ENCODE results near the gene SLC34A3.

SLC34A3 gene

GRCh38 chr9:137213160-137214060 is 17.3 kb upstream of the SLC34A3 start:
- TF ChIP-seq TAF1 (IDR thresholded peaks at IDR 0.05; ENCODE audit: borderline replicate concordance, insufficient read depth, low read length), result no peak
- TF ChIP-seq, protein P1, sequence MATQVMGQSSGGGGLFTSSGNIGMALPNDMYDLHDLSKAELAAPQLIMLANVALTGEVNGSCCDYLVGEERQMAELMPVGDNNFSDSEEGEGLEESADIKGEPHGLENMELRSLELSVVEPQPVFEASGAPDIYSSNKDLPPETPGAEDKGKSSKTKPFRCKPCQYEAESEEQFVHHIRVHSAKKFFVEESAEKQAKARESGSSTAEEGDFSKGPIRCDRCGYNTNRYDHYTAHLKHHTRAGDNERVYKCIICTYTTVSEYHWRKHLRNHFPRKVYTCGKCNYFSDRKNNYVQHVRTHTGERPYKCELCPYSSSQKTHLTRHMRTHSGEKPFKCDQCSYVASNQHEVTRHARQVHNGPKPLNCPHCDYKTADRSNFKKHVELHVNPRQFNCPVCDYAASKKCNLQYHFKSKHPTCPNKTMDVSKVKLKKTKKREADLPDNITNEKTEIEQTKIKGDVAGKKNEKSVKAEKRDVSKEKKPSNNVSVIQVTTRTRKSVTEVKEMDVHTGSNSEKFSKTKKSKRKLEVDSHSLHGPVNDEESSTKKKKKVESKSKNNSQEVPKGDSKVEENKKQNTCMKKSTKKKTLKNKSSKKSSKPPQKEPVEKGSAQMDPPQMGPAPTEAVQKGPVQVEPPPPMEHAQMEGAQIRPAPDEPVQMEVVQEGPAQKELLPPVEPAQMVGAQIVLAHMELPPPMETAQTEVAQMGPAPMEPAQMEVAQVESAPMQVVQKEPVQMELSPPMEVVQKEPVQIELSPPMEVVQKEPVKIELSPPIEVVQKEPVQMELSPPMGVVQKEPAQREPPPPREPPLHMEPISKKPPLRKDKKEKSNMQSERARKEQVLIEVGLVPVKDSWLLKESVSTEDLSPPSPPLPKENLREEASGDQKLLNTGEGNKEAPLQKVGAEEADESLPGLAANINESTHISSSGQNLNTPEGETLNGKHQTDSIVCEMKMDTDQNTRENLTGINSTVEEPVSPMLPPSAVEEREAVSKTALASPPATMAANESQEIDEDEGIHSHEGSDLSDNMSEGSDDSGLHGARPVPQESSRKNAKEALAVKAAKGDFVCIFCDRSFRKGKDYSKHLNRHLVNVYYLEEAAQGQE (IDR thresholded peaks at IDR 0.05; ENCODE audit: insufficient read depth in 1 of 2, low read depth in 2 of 2, low read length in 2 of 2), result no peak
- TF ChIP-seq FOXP2 (optimal IDR thresholded peaks at IDR 0.05; ENCODE audit: borderline replicate concordance, extremely low read depth, extremely low read length, insufficient read depth), result no peak
- TF ChIP-seq SIN3A (IDR thresholded peaks at IDR 0.05; ENCODE audit: borderline replicate concordance, insufficient read depth, low read length), result no peak
- no peak for TF ChIP-seq POLR2AphosphoS5 (IDR thresholded peaks at IDR 0.05; ENCODE audit: low read depth, low read length)

DNA sequence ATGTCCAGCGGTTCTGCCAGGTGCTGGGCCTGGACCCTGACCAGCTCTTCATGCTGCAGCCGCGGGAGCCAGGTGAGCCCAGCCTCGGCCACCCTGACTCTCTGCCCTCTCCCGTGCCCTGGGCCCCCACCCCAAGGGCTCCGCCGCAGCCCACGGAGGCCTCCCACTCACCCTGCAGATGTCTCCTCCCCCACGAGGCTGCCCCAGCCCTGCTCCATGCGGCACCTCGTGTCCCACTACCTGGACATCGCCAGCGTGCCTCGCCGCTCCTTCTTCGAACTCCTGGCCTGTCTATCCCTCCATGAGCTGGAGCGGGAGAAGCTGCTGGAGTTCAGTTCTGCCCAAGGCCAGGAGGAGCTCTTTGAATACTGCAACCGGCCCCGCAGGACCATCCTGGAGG is 16.1 kb upstream of the SLC34A3 start:
- no peak for TF ChIP-seq SIN3A (IDR thresholded peaks at IDR 0.05; ENCODE audit: borderline replicate concordance, insufficient read depth, low read length)

DNA sequence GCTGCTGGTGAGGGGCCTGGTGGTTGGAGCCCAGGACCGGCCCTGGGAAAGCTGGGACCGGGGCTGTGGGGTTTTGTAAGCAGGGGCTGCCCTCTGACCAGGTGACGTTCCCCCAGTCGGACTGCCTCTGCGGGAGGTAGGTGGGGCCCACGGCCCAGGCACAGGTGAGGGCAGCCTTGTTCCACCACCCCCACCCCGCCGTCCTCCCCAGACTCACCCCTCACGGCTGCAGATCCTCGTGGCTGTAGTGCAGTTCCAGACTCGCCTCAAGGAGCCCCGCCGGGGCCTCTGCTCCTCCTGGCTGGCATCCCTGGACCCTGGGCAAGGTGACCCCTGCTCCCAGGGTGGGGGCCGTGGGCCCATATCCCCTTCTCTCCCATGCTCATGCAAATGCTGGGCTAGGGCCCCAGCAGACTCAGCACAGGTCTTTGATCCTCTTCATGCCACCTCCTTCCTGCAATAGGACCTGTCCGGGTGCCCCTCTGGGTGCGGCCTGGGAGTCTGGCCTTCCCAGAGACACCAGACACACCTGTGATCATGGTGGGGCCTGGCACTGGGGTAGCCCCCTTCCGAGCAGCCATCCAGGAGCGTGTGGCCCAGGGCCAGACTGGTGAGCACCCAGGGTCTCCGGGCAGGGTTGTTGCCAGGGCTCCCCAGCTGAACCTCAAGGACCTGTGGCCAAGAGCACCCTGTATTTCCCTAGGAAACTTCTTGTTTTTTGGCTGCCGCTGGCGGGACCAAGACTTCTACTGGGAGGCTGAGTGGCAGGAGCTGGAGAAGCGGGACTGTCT is 15.3 kb upstream of the SLC34A3 start:
- TF ChIP-seq SIN3A (IDR thresholded peaks at IDR 0.05; ENCODE audit: borderline replicate concordance, insufficient read depth, low read length), result no peak
- TF ChIP-seq, protein P1 (IDR thresholded peaks at IDR 0.05; ENCODE audit: insufficient read depth in 1 of 2, low read depth in 2 of 2, low read length in 2 of 2), result no peak
- TF ChIP-seq TAF1 (IDR thresholded peaks at IDR 0.05; ENCODE audit: borderline replicate concordance, insufficient read depth, low read length), result no peak
- no peak for TF ChIP-seq FOXP2 (optimal IDR thresholded peaks at IDR 0.05; ENCODE audit: borderline replicate concordance, extremely low read depth, extremely low read length, insufficient read depth)
- TF ChIP-seq POLR2AphosphoS5 (IDR thresholded peaks at IDR 0.05; ENCODE audit: low read depth, low read length), result no peak

DNA sequence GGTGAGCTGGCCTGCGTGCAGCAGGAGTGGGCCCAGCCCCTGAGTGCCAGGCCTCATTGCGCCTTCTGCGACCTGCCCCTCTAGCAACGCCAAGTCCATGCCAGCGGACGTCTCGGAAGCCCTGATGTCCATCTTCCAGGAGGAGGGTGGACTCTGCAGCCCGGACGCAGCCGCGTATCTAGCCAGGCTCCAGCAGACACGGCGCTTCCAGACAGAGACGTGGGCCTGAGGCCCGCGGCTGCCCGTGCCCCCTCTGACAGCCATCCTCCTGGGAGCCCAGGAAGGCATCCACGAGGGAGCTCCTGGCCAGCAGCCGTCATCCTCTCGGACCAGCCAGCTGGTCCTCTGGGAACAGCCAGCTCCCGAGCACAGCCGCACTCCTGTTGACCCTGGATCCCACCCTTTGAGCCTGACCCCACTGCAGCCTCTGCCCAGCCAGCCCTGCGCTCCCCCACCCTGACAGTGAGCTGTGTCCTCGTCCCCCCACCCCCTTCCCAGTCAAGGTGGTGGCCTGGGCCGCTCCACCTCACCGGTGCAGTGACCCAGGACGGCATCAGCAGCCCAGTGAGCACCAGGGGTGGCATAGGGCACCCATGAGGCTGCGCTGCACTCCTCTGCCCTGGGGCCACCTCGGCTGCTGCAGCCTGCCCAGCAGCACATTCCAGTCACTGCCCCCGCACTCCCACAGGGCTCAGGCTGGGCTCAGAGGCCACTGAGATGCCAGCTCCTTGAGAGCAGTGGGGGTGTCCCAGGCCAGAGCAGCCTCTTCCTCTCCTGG is 14.3 kb upstream of the SLC34A3 start:
- no peak for TF ChIP-seq SIN3A (IDR thresholded peaks at IDR 0.05; ENCODE audit: borderline replicate concordance, insufficient read depth, low read length)
- TF ChIP-seq, protein P1 (IDR thresholded peaks at IDR 0.05; ENCODE audit: insufficient read depth in 1 of 2, low read depth in 2 of 2, low read length in 2 of 2), result no peak
- no peak for TF ChIP-seq FOXP2 (optimal IDR thresholded peaks at IDR 0.05; ENCODE audit: borderline replicate concordance, extremely low read depth, extremely low read length, insufficient read depth)
- TF ChIP-seq POLR2AphosphoS5 (IDR thresholded peaks at IDR 0.05; ENCODE audit: low read depth, low read length), result no peak
- no peak for TF ChIP-seq TAF1 (IDR thresholded peaks at IDR 0.05; ENCODE audit: borderline replicate concordance, insufficient read depth, low read length)

Data from PFSK-1 (cell line).